Superior temporal gyrus (tissue), 1 donor: ENCODE data around the gene HHIP.

Experiments
- DNase-seq: peaks from one replicate; pipeline ENCODE4 v3.0.0-alpha.2; 2016; ENCODE audit errors: extremely low spot score

Gene HHIP

GRCh38 chr4:144655491-144655890, 9.5 kb downstream of the HHIP start:
- DNase-seq: peak; percentile 9

GRCh38 chr4:144656850-144657249, 10.9 kb downstream of the HHIP start:
- DNase-seq: no peak

- DNase-seq: no peak
These were observed 12.1 kb downstream of the HHIP start for GRCh38 chr4:144658015-144658567.

DNA sequence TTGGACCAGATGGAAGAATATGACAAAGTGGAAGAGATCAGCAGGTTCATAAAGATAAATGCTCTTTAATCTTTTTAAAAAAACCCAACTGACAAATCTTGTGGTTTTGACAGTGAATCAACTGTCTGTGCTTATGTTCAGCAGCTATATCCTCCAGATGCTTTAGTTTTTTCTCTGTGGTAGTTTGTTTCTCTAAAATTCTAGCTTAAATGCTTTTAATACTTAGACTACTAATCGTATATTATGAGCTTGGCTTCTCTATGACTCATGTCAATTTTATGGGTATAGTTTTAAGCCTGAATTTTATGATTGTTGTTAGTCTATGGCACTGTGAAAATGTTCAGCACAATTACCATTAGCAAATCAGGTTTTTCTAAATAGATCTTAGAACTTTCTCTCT, 12.9 kb downstream of the HHIP start:
- no peak for DNase-seq

GRCh38 chr4:144659447-144659846, 13.5 kb downstream of the HHIP start:
- DNase-seq: no peak

DNA sequence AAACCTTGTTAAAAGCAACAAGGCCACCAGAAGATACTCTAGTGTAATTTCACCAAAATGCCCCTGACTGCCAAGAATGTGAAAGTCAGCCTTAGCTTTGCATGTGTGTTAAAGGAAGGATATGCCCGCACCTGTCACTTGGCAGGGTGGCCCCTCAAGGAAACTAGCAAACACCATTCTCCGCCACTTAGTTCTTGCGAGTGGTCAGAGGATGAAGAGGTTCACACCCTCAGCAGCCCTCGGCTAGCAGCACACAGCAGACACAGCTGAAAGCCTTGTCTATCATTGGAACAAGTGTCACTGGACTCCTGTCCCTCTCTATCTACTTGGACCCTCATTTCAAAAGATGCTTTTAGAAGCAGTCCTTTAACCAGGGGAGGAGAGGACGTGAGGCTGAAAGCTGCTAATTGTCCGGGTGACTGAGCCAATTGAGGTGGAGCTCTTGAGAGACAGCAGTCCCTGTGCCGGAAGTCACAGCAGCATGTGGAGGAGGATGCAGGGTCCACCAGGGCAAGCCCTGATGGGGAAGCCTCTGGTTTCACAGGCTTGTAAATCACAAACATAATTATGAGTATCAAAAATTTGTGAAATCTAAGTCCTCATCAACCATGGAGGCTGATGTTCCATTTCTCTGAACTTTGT, 18.0 kb downstream of the HHIP start:
- DNase-seq: no peak

DNA sequence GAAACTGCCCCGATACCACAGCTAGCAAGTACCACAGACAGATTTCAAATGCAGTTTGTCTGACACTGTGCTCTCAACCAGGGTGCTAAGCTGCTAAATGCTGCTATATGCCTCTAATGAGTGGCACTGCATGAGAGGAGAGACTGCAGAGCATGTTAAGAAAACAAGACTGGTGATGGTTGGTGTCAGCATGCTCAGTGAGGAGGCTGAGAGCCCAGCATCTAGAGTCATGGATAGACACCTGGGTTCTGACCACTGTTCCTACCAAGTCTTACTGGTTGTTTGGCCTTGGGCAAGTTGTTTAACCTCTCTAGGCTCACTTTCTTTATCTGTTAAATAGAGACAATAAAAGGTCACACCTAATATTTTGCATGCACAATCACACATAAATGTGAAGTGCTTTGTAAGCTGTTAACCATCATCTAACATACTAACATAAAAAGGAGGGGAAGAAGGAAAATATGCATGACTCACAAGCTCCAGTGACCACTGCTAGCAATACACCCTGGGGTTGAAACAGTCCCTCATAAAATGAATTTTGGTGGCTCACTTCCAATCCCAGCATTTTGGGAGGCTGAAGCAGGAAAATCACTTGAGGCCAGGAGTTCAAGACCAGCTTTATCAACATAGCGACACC, 20.7 kb downstream of the HHIP start:
- no peak for DNase-seq

DNA sequence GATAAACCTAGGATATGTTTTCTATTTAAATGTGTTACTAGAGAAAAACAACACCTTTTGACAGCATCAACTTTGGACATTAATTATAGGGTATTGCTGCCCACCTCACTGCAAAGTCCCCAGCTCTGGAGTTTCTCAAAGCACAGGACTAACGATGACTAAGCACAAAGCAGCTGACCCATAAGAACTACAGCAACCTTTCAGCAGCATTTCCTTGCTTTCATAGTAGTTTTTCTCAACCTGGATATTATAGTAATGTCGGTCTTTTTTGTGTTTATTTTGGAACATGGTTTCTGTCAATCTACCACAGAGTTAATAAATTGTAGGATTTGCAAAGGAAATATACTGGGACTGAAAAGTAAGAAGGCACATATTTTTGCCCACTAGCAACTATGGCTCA, 21.5 kb downstream of the HHIP start:
- no peak for DNase-seq

- DNase-seq: no peak
These were observed 24.8 kb downstream of the HHIP start for GRCh38 chr4:144670776-144671175.

GRCh38 chr4:144674711-144675110, 28.8 kb downstream of the HHIP start:
- no peak for DNase-seq

DNA sequence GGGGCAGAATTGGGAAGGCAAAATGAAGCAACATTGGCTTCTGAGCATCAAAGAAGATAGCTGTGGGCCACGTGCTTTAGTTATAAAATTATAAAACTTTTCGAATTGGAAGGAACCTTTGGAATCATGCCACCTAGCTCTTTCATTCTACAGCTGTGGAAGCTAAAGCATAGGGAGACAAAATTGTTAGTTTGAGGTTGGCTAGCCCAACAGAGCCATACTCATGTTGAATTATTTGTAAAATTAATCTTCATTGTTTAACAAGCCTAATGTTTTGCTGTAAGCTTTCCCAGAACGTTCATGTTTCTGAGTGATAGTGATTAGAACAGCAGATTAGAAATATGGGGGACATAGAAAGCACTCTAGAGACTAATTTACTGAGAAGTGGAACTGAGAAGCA, 35.9 kb downstream of the HHIP start:
- no peak for DNase-seq

DNA sequence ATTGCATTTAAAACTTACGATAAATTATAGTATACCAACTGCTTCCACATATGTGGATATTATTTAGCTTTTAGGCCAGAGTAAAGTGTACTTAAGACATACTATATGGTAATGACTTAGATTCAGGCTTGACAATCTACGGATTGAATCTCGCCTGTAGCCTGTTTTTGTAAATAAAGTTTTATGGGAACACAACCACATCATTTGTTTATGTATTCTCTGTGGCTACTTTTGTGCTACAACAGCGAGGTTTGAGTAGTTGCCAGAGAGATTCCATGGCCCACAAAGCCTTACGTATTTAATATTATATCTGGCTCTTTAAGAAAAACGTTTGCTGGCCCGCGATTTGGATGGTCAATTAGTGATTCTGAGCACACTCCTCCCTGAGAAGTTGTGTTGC, 37.6 kb downstream of the HHIP start:
- no peak for DNase-seq

- no peak for DNase-seq
These were observed 40.0 kb downstream of the HHIP start for GRCh38 chr4:144685911-144686310.

DNA sequence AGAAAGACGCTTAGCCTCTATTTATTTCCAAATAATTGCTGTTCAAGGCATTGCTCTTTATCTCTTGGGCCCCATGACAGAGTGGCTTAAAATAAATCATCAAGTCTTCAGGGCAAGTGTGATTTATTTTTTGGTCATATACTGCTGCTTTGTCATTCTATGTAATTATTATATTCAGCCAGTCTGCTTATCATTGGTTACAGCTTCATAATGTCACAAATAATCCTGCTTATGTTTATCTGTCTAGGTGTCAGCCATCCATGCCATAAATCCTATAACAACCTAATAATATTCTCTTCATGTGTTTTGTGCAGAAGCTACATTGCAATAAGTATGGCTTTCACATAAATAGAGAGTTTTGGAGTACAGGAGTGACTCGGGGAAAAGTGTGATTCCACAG, 41.0 kb downstream of the HHIP start:
- DNase-seq: no peak

DNA sequence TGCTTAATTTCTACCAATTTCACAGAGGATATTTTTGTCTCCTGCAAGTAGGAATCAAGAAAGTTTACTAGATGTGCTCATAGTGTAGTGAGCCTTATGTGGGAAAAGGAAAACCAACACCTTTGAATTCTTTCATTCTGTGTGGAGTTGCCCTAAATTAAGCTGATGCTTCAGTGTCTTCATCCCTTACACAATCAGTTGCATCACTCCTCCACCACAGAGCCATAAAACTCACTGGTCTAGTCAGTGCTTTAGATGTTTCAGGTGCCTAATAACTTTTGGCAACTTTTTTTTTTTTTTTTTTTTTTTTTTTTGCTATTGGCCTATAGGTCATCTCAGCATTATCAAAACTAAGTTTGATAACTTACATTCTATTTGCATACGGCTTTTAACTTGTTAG, 41.5 kb downstream of the HHIP start:
- no peak for DNase-seq

DNA sequence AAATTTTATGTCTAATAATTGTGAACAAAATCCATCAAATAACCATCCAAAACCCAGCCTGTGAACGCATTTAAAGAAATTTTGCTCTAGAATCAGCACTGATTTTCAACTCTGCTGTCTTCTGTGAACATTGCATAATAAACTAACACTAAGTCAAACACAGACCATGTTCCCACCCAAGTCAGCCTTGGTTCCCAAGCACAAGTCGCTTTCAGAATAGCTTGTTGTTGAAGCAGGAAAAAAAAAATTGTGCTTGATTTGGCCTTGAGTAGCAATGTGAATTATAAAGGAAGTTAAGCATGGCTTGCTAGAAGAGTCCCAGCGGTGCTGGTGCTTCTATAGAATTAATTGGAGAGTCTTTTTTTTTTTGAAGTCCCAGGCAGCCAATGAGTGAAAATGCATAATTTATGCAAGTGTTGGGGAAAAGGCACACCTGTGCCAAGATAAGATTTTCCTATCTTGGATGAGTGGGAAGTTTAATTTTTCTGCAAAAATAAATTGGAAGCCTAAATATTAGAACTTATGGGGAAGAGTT, 42.1 kb downstream of the HHIP start:
- no peak for DNase-seq

DNA sequence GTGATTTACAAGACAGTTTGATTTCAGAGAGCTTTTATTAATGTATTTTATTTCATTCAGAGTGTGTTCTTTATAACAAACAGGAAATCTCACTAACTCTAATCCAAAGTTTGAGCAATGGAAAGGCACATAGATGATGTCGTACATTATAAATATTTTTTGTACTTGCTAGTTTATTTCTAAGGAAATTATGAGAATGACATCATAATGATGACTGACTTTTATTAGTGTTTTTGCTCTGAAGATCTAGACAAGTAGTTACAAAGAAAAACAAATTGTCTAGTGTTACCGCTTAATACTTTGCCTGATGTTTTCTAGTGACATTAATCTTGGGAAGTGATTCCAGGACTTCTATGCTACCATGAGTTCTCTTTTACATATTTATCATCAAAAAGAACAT, 43.2 kb downstream of the HHIP start:
- DNase-seq: no peak

DNA sequence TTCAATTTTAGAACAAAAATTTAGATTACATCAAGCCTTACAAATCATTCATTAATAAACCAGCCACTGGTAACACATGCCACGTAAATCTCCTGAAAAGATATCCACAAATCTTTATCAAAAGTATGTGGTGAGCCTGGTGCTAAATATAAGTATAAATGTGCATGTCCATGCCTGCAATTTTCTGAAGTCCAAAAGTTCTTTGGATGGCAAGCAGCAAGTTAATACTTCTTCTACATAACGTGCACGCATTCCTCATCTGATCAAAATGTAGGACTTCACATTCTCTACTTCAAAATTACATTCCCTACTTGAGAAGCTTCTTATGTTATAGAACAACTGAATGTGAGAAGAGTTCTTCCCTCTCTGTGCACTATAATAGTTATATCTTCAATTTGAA, 49.8 kb downstream of the HHIP start:
- DNase-seq: no peak

DNA sequence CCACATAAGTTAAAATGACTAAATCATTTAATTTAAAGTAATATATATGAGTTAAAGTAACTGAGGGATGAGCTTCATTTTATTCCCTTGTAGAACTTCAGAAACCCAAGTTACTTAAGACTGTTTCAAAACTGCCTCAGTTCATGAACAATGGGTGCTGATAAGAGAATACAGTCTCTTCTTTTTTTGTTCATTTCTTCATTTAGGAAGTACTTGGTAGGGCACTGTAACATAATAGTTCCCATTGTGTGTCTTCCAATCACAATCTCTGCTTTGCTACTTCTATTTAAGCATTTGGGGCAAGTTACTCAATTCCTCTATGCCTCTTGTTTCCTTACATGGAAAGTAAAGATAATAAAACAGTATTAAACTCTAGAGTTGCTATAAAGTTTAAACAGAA, 50.4 kb downstream of the HHIP start:
- DNase-seq: no peak

DNA sequence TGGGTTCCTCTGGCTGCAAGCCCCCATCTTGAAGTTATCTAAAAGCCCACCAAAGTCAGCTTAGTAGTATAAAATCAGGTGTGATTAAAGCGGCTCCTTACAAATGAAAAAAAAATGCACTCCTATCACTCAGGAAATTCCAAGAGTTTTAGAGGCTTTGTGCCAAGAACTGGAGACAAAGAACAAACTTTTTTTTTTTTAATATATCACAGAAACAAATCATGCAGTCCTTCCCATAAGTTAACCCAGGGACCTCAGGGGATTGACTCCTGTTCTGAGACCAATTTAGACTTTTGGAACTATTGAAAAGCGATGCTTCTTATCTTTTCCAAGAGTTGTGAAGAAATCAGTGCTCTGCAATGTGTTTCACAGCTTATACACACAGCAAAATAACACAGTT, 53.6 kb downstream of the HHIP start:
- DNase-seq: no peak

GRCh38 chr4:144701683-144702233, 55.8 kb downstream of the HHIP start:
- no peak for DNase-seq

DNA sequence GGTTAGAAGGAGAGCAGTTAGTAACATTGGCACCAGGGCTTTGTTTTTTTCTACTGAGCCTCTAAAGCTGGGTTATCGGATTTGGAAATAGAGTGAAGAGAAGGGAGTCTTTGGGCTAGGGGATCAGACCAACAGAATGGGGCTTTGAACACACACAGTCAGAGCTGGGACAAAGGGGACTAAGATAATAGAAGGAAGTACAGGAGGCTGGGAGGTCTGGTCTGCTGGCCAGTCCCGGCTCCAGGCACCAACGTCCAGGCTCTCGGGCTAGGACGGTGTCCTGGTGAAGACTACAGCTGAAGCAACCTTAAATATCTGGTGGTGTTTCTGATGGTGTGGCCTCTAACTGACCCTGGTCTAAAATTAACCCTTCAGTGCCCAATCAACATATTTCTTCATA, 57.5 kb downstream of the HHIP start:
- DNase-seq: no peak
